ENCODE measurements around the gene SHCBP1L. TPM values are rescaled to one million over a fixed set of nuclear protein-coding genes. Genes with fewer than 3 reads are reported as not detected.

SHCBP1L gene
- total and polyA plus RNA-seq, 2 donors (not counting 1 experiment from before 2014, with no cell fraction given) = not detected

- peaks cover 3 to 97% of the 10 kb centered on the region in 2 experiments for H3K36me3 ChIP-seq (replicated peaks in 1 of 2; ENCODE audit: control extremely low read depth in 1 of 2, control insufficient read depth in 1 of 2, extremely low read depth in 1 of 2, insufficient read depth in 2 of 2, low read length in 1 of 2)
- intact Hi-C loops (cut with micrococcal nuclease) = no loop called here
- H3K4me1 ChIP-seq (ENCODE audit: control insufficient read depth in 2 of 2, insufficient read depth in 2 of 2, low read length in 2 of 2) = no peaks in the 10 kb centered on the region
- no peaks in the 10 kb centered on the region for H3K79me2 ChIP-seq (ENCODE audit: control insufficient read depth, insufficient read depth, low read length)
- H3K9me3 Mint-ChIP-seq (ENCODE audit: insufficient read depth) = no peaks in the 10 kb centered on the region
- DNase-seq (no peak), ATAC-seq (ENCODE audit: low read depth) (no peak)
- H3K27ac Mint-ChIP-seq = no peak overlapping the region
- ChIA-PET POLR2A (no interaction called here), CTCF (no interaction called here)
- no peak overlapping the region for H2AFZ ChIP-seq (ENCODE audit: insufficient read depth, low read depth, low read length, poor library complexity, severe bottlenecking)
- H3K4me2 ChIP-seq (replicated peaks; ENCODE audit: low read depth, low read length, poor library complexity, severe bottlenecking) = no peak overlapping the region
- no peaks in the 10 kb centered on the region for H3K27me3 Mint-ChIP-seq
- H3K27ac ChIP-seq (ENCODE audit: low read length in 2 of 2) = no peak overlapping the region
- no peak overlapping the region for H3K4me3 ChIP-seq (ENCODE audit: control extremely low read depth in 1 of 5, extremely low read depth in 1 of 5, insufficient read depth in 1 of 5, low read depth in 2 of 5, low read length in 4 of 5)
- peaks cover 41% of the 10 kb centered on the region for H4K20me1 ChIP-seq (ENCODE audit: control insufficient read depth, insufficient read depth, low read length, poor library complexity, severe bottlenecking)
- no peak overlapping the region for H3K9ac ChIP-seq (ENCODE audit: low read length)
- no peak overlapping the region for H3K4me3 Mint-ChIP-seq
- H3K27me3 ChIP-seq (replicated peaks in 1 of 4; ENCODE audit: control extremely low read depth in 1 of 4, control insufficient read depth in 3 of 4, insufficient read depth in 4 of 4, low read length in 3 of 4) = no peaks in the 10 kb centered on the region
- WGBS (ENCODE audit: insufficient coverage) = no CpG with 5 or more reads among the region's 1 CpG
- H3K4me1 Mint-ChIP-seq = no peaks in the 10 kb centered on the region
- no peaks in the 10 kb centered on the region for H3K9me3 ChIP-seq (ENCODE audit: control extremely low read depth in 1 of 3, control insufficient read depth in 2 of 3, insufficient read depth in 1 of 3, low read length in 2 of 3)
- TF ChIP-seq CTCF (IDR thresholded peaks at IDR 0.05) = no peak
- no peak for TF ChIP-seq EZH2 (IDR thresholded peaks at IDR 0.05; ENCODE audit: borderline replicate concordance, insufficient read depth, low read depth, low read length, poor library complexity, severe bottlenecking)
Measured at GRCh38 chr1:182862827-182863226, 90.1 kb downstream of the SHCBP1L start.

- H3K4me1 ChIP-seq (ENCODE audit: control insufficient read depth in 2 of 2, insufficient read depth in 2 of 2, low read length in 2 of 2) = no peaks in the 10 kb centered on the region
- no peak overlapping the region for H2AFZ ChIP-seq (ENCODE audit: insufficient read depth, low read depth, low read length, poor library complexity, severe bottlenecking)
- H3K27me3 Mint-ChIP-seq = no peaks in the 10 kb centered on the region
- CTCF ChIA-PET = no interaction called here
- POLR2A ChIA-PET = no interaction called here
- no peaks in the 10 kb centered on the region for H3K27me3 ChIP-seq (replicated peaks in 1 of 4; ENCODE audit: control extremely low read depth in 1 of 4, control insufficient read depth in 3 of 4, insufficient read depth in 4 of 4, low read length in 3 of 4)
- H3K27ac ChIP-seq (ENCODE audit: low read length in 2 of 2) = no peak overlapping the region
- H4K20me1 ChIP-seq (ENCODE audit: control insufficient read depth, insufficient read depth, low read length, poor library complexity, severe bottlenecking) = peaks cover 47% of the 10 kb centered on the region
- no peaks in the 10 kb centered on the region for H3K9me3 ChIP-seq (ENCODE audit: control extremely low read depth in 1 of 3, control insufficient read depth in 2 of 3, insufficient read depth in 1 of 3, low read length in 2 of 3)
- intact Hi-C loops (cut with micrococcal nuclease) = no loop called here
- DNase-seq (no peak), ATAC-seq (ENCODE audit: low read depth) (no peak)
- TF ChIP-seq EZH2 (IDR thresholded peaks at IDR 0.05; ENCODE audit: borderline replicate concordance, insufficient read depth, low read depth, low read length, poor library complexity, severe bottlenecking) (no peak), CTCF (IDR thresholded peaks at IDR 0.05) (no peak)
- no peak overlapping the region for H3K9ac ChIP-seq (ENCODE audit: low read length)
- H3K9me3 Mint-ChIP-seq (ENCODE audit: insufficient read depth) = no peaks in the 10 kb centered on the region
- no peak overlapping the region for H3K27ac Mint-ChIP-seq
- peaks cover 3 to 97% of the 10 kb centered on the region in 2 experiments for H3K36me3 ChIP-seq (replicated peaks in 1 of 2; ENCODE audit: control extremely low read depth in 1 of 2, control insufficient read depth in 1 of 2, extremely low read depth in 1 of 2, insufficient read depth in 2 of 2, low read length in 1 of 2)
- no CpG with 5 or more reads among the region's 2 CpGs for WGBS (ENCODE audit: insufficient coverage)
- H3K4me3 ChIP-seq (ENCODE audit: control extremely low read depth in 1 of 5, extremely low read depth in 1 of 5, insufficient read depth in 1 of 5, low read depth in 2 of 5, low read length in 4 of 5) = no peak overlapping the region
- no peak overlapping the region for H3K4me2 ChIP-seq (replicated peaks; ENCODE audit: low read depth, low read length, poor library complexity, severe bottlenecking)
- no peak overlapping the region for H3K4me3 Mint-ChIP-seq
- H3K4me1 Mint-ChIP-seq = no peaks in the 10 kb centered on the region
- H3K79me2 ChIP-seq (ENCODE audit: control insufficient read depth, insufficient read depth, low read length) = no peaks in the 10 kb centered on the region
Measured at GRCh38 chr1:182861994-182862393, 91.0 kb downstream of the SHCBP1L start.

Data from B cell (primary cell).